Lung (tissue), 12 donors: ENCODE results near the gene SGCE. TPM values are rescaled to one million over a fixed set of nuclear protein-coding genes. Genes with fewer than 3 reads are reported as not detected.

Source experiments
- ATAC-seq: fragments of 200-7000 bp; cut with Tn5 transposase; one replicate; pipeline ENCODE4 v1.9.1; 2020; ENCODE audit warnings: moderate number of reproducible peaks; ENCODE audit not compliant: insufficient read depth, low FRiP score
- DNase-seq, 3 donors: peaks; one replicate each; pipeline ENCODE4 v3.0.0-alpha.2; 2013 to 2017
- H3K27ac ChIP-seq, 2 donors: one replicate each; pipeline ENCODE4 v1.5.1; 2013; ENCODE audit warnings: mild to moderate bottlenecking in 2 of 2, moderate library complexity in 2 of 2, control low read depth in 1 of 2, inconsistent platforms in 1 of 2, low read depth in 1 of 2, low read length in 1 of 2
- H3K27me3 ChIP-seq, 3 donors: one replicate each; pipeline ENCODE4 v1.5.1; 2013; ENCODE audit warnings: low read length in 2 of 3; ENCODE audit not compliant: control insufficient read depth in 3 of 3, insufficient read depth in 3 of 3
- H3K36me3 ChIP-seq, 4 donors: one replicate each; pipeline ENCODE4 v1.5.1; 2013; ENCODE audit warnings: low read length in 4 of 4, mild to moderate bottlenecking in 1 of 4, moderate library complexity in 1 of 4; ENCODE audit not compliant: control insufficient read depth in 4 of 4, insufficient read depth in 4 of 4
- H3K4me1 ChIP-seq, 5 donors: one replicate each; pipeline ENCODE4 v1.5.1; 2013; ENCODE audit warnings: low read length in 5 of 5, mild to moderate bottlenecking in 2 of 5, moderate library complexity in 1 of 5; ENCODE audit not compliant: control insufficient read depth in 5 of 5, insufficient read depth in 5 of 5
- H3K4me3 ChIP-seq: one replicate; pipeline ENCODE4 v1.5.1; 2013; ENCODE audit warnings: mild to moderate bottlenecking, control low read depth, moderate library complexity
- H3K9ac ChIP-seq, 2 donors: one replicate each; pipeline ENCODE4 v1.5.1; 2013; ENCODE audit warnings: low read length in 2 of 2, control low read depth in 1 of 2; ENCODE audit not compliant: insufficient read depth in 1 of 2
- H3K9me3 ChIP-seq, 4 donors: one replicate each; pipeline ENCODE4 v1.5.1; 2013; ENCODE audit warnings: low read length in 3 of 4, mild to moderate bottlenecking in 1 of 4, moderate library complexity in 1 of 4; ENCODE audit not compliant: control insufficient read depth in 4 of 4, insufficient read depth in 3 of 4
- WGBS, 2 donors: extraction: QIAGEN DNeasy Blood & Tissue Kit; methylation state at CpG; one replicate each; pipeline ENCODE4 v1.1.7; 2013; 5-methylcytosine and 5-hydroxymethylcytosine counted together
- polyA plus RNA-seq, 2 donors: library from polyadenylated mRNA; stranded (reverse); fragments of 200-250 nt; gene quantifications; one replicate each; pipeline ENCODE4 v1.2.1, GENCODE V29; 2013
- total RNA-seq, 2 donors: library from RNA; depleted of rRNA in 1 of 2; stranded (reverse); fragments of >200 nt in 1 of 2; gene quantifications; one replicate each; pipeline ENCODE4 v1.2.1, GENCODE V29; 2014 to 2021
- TF ChIP-seq, protein P1 (sequence below): IDR thresholded peaks from 2 replicates; pipeline ENCODE4 v1.5.1; 2012; ENCODE audit warnings: mild to moderate bottlenecking; ENCODE audit errors: control extremely low read depth, extremely low read depth
- donor health status: control.
- donor health status: control.
- donor health status: Bipolar disorder and iron deficiency.
- donor health status: healthy.
- donor health status: DM: yes; HTN: yes; CAD: no.

Gene SGCE
- total and polyA plus RNA-seq, 4 donors, result 22.9 to 171 (median 32.9) TPM

GRCh38 chr7:94687810-94688209 lies 31.9 kb upstream of the SGCE start:
- Histone ChIP-seq H3K9me3 (no peaks in the 10 kb centered on the region), H3K4me1 (no peaks in the 10 kb centered on the region), H3K36me3 (no peaks in the 10 kb centered on the region), H3K9ac (no peak overlapping the region), H3K27ac (no peak overlapping the region), H3K27me3 (no peaks in the 10 kb centered on the region), H3K4me3 (no peak overlapping the region)
- TF ChIP-seq, protein P1, sequence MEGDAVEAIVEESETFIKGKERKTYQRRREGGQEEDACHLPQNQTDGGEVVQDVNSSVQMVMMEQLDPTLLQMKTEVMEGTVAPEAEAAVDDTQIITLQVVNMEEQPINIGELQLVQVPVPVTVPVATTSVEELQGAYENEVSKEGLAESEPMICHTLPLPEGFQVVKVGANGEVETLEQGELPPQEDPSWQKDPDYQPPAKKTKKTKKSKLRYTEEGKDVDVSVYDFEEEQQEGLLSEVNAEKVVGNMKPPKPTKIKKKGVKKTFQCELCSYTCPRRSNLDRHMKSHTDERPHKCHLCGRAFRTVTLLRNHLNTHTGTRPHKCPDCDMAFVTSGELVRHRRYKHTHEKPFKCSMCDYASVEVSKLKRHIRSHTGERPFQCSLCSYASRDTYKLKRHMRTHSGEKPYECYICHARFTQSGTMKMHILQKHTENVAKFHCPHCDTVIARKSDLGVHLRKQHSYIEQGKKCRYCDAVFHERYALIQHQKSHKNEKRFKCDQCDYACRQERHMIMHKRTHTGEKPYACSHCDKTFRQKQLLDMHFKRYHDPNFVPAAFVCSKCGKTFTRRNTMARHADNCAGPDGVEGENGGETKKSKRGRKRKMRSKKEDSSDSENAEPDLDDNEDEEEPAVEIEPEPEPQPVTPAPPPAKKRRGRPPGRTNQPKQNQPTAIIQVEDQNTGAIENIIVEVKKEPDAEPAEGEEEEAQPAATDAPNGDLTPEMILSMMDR, result no peak
- DNase-seq, result no peak
- 59 to 76% methylated on average over 2 of the region's 2 CpGs for WGBS, 2 donors
- no peak for ATAC-seq

DNA sequence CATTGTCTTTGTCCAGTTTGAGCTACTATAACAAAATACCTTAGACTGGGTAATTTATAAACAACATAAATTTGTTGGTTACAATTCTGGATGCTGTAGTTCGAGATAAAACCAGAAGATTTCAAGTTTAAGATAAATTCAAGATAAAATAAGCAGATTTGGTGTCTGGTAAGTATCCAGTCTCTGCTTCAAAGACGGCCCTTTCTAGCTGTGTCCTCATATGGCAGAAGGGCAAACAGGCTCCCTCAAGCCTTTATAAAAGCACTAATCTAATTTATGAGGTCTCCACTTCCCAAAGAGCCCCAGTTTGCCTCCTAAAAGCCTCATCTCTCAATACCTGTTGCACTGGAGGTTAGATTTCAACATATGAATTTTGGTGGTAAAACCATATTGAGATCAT lies 31.1 kb upstream of the SGCE start:
- no peaks in the 10 kb centered on the region for H3K36me3 ChIP-seq
- H3K9ac ChIP-seq, result no peak overlapping the region
- no peaks in the 10 kb centered on the region for H3K9me3 ChIP-seq
- no peaks in the 10 kb centered on the region for H3K4me1 ChIP-seq
- H3K4me3 ChIP-seq, result no peak overlapping the region
- WGBS, 2 donors, result 81 to 88% methylated on average over 2 of the region's 2 CpGs
- H3K27me3 ChIP-seq, result no peaks in the 10 kb centered on the region
- ATAC-seq, result no peak
- TF ChIP-seq, protein P1, result no peak
- H3K27ac ChIP-seq, result no peak overlapping the region
- no peak for DNase-seq

GRCh38 chr7:94683066-94683465 lies 27.1 kb upstream of the SGCE start:
- TF ChIP-seq, protein P1, result no peak
- H3K4me3 ChIP-seq, result no peak overlapping the region
- DNase-seq, result no peak
- no peaks in the 10 kb centered on the region for H3K4me1 ChIP-seq
- ATAC-seq, result no peak
- 93 to 100% methylated on average over 1 of the region's 1 CpG for WGBS, 2 donors
- H3K9me3 ChIP-seq, result no peaks in the 10 kb centered on the region
- H3K27me3 ChIP-seq, result no peaks in the 10 kb centered on the region
- H3K27ac ChIP-seq, result no peak overlapping the region
- no peak overlapping the region for H3K9ac ChIP-seq
- H3K36me3 ChIP-seq, result no peaks in the 10 kb centered on the region

GRCh38 chr7:94679358-94679757 lies 23.4 kb upstream of the SGCE start:
- Histone ChIP-seq H3K4me3 (no peak overlapping the region), H3K27me3 (no peaks in the 10 kb centered on the region), H3K27ac (no peak overlapping the region), H3K9ac (no peak overlapping the region), H3K36me3 (no peaks in the 10 kb centered on the region), H3K4me1 (no peaks in the 10 kb centered on the region), H3K9me3 (no peaks in the 10 kb centered on the region)
- DNase-seq (no peak), ATAC-seq (no peak)
- 96 to 97% methylated on average over 1 of the region's 1 CpG for WGBS, 2 donors
- TF ChIP-seq, protein P1, result no peak
